Pancreas (tissue), 10 donors: ENCODE results near the gene VRTN. TPM values are rescaled to one million over a fixed set of nuclear protein-coding genes. Genes with fewer than 3 reads are reported as not detected.

ENCODE experiments used
- ATAC-seq, 4 donors: fragments of 200-7000 bp; cut with Tn5 transposase; one replicate each; pipeline versions ENCODE4 v1.8.0 to v1.9.1; 2020; ENCODE audit warnings: mild to moderate bottlenecking in 4 of 4, moderate library complexity in 4 of 4
- DNase-seq, 6 donors: peaks; one replicate each; pipeline ENCODE4 v3.0.0-alpha.2; 2020
- FAIRE-seq: peaks from 2 replicates; lab custom pipeline; 2012; peaks lifted over from hg19 to GRCh38; lab: Jason Lieb, UNC
- H3K27ac ChIP-seq, 4 donors: fragments of 200-600 bp; sonication (generic); 1 replicate in 3 of 4; 2 replicates in 1 of 4; pipeline versions ENCODE4 v1.5.0 to v1.8.0; 2020
- H3K27me3 ChIP-seq, 4 donors: fragments of 200-600 bp; one replicate each; pipeline ENCODE4 v1.8.0; 2021
- H3K36me3 ChIP-seq, 3 donors: fragments of 200-600 bp; sonication (generic) in 1 of 3; one replicate each; pipeline versions ENCODE4 v1.5.0 to v1.8.0; 2020 to 2021
- H3K4me1 ChIP-seq, 3 donors: fragments of 200-600 bp; one replicate each; pipeline ENCODE4 v1.8.0; 2021
- H3K4me3 ChIP-seq, 4 donors: fragments of 200-600 bp; sonication (generic) in 2 of 4; one replicate each; pipeline versions ENCODE4 v1.5.0 to v1.8.0; 2020 to 2021
- H3K9me3 ChIP-seq, 4 donors: fragments of 200-600 bp; one replicate each; pipeline ENCODE4 v1.8.0; 2021
- WGBS, 2 donors: extraction: QIAGEN DNeasy Blood & Tissue Kit; methylation state at CpG; one replicate each; pipeline ENCODE4 v1.1.7; 2013; 5-methylcytosine and 5-hydroxymethylcytosine counted together
- intact Hi-C, 3 donors: fragments of 100-400 bp; cut with DNase I; formaldehyde crosslinking; loops; one replicate each; pipeline versions ENCODE4 v1.11.1 to v1.14.2; 2022
- polyA plus RNA-seq, 2 donors: library from polyadenylated mRNA; stranded (reverse); fragments of 200-250 nt; gene quantifications; one replicate each; pipeline ENCODE4 v1.2.3, GENCODE V29; 2013
- total RNA-seq, 6 donors: library from RNA; stranded (reverse); fragmentation: NEBNext Ultra II Directional in 4 of 6; extraction: Animal tissue kit (Norgen Biotek cat#: 25700) in 4 of 6; gene quantifications; one replicate each; pipeline versions ENCODE4 v1.2.1 to v1.2.4, GENCODE V29; 2021 to 2023
- TF ChIP-seq, protein P1 (sequence below), 4 donors: fragments of 200-600 bp; sonication (generic) in 3 of 4; IDR thresholded peaks; one replicate each; pipeline versions ENCODE4 v1.5.0 to v1.8.0; 2021; ENCODE audit warnings: antibody characterized with exemption in 4 of 4
- donor health status: healthy with polysubstance abuse.
- donor health status: DM: no; HTN: no; CAD: no; lungs with moderate emphysema.
- donor health status: DM: no; HTN: no; CAD: no.
- donor health status: control.
- donor health status: control.
- donor health status: Bipolar disorder and iron deficiency.
- donor health status: DM: yes; HTN: yes; CAD: no.
- donor health status: DM: no; HTN: no; CAD: no.
- donor health status: DM: no; HTN: no; CAD: no.
- donor health status: DM: yes; HTN: yes; CAD: no.

VRTN gene
- total and polyA plus RNA-seq, 8 donors: 0.05 to 0.16 (median 0.12) TPM; not detected in 5

DNA sequence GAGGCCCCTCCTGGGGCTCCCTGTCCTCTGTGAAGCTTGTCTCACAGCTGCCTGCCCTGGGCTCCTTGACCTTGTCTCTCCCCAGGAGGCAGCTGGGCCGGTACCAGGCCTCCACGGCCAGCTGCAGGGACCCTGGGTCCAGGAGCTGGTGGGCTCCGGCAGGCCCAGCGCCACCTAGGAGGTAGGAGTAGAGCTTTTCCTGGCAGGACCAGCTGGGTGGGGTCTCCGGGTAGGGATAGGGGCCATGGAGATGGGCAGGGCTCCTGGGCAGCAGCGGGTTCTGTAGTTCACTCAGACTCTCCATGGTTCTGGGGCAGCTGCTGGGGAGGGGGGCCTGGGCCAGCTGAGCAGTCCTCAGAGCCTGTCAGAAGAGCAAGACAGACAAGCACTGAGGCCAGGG is 61.2 kb downstream of the VRTN start:
- no peak for DNase-seq
- Histone ChIP-seq H3K4me1 (no peaks in the 10 kb centered on the region), H3K9me3 (no peaks in the 10 kb centered on the region), H3K4me3 (no peak overlapping the region), H3K27ac (no peak overlapping the region), H3K27me3 (no peaks in the 10 kb centered on the region), H3K36me3 (no peaks in the 10 kb centered on the region)
- no peak for ATAC-seq
- TF ChIP-seq, protein P1, sequence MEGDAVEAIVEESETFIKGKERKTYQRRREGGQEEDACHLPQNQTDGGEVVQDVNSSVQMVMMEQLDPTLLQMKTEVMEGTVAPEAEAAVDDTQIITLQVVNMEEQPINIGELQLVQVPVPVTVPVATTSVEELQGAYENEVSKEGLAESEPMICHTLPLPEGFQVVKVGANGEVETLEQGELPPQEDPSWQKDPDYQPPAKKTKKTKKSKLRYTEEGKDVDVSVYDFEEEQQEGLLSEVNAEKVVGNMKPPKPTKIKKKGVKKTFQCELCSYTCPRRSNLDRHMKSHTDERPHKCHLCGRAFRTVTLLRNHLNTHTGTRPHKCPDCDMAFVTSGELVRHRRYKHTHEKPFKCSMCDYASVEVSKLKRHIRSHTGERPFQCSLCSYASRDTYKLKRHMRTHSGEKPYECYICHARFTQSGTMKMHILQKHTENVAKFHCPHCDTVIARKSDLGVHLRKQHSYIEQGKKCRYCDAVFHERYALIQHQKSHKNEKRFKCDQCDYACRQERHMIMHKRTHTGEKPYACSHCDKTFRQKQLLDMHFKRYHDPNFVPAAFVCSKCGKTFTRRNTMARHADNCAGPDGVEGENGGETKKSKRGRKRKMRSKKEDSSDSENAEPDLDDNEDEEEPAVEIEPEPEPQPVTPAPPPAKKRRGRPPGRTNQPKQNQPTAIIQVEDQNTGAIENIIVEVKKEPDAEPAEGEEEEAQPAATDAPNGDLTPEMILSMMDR (IDR thresholded peaks at IDR 0.05): no peak
- intact Hi-C loops: no loop called here
- 76 to 79% methylated on average over 6 of the region's 6 CpGs for WGBS, 2 donors
- FAIRE-seq: no peak

Other genes starting within 250 kb of the VRTN start
- gene VSX2, start 109.0 kb upstream of the VRTN start, total RNA-seq: not detected
- gene VSX2, start 109.0 kb upstream of the VRTN start, polyA plus RNA-seq: not detected
- 10 to 100 TPM; 15.5 to 36.9 (median 18.3) TPM for gene ABCD4, start 45.5 kb upstream of the VRTN start, total RNA-seq
- 10 to 100 TPM; 54.7 to 68.1 TPM for gene ABCD4, start 45.5 kb upstream of the VRTN start, polyA plus RNA-seq
- gene SYNDIG1L, start 77.7 kb downstream of the VRTN start, total RNA-seq: under 1 TPM in 2 of 6 donors, not detected in 4; 0.26 to 0.28 TPM
- 1 to 10 TPM in 1 of 2 donors, under 1 TPM in 1; 0.23 to 2.5 TPM for gene SYNDIG1L, start 77.7 kb downstream of the VRTN start, polyA plus RNA-seq
- gene NPC2, start 144.8 kb downstream of the VRTN start, total RNA-seq: 100 to 1,000 TPM in 2 of 6 donors, 10 to 100 TPM in 4; 33.6 to 137 (median 50.7) TPM
- gene NPC2, start 144.8 kb downstream of the VRTN start, polyA plus RNA-seq: 100 to 1,000 TPM in 1 of 2 donors, 10 to 100 TPM in 1; 58.5 to 106 TPM
- 10 to 100 TPM in 3 of 6 donors, 1 to 10 TPM in 3; 8.6 to 14.4 (median 10.0) TPM for gene ISCA2, start 145.3 kb downstream of the VRTN start, total RNA-seq
- gene ISCA2, start 145.3 kb downstream of the VRTN start, polyA plus RNA-seq: 10 to 100 TPM in 1 of 2 donors, 1 to 10 TPM in 1; 7.7 to 23.4 TPM